ENCODE results near the gene ELMOD3. TPM values are rescaled to one million over a fixed set of nuclear protein-coding genes. Genes with fewer than 3 reads are reported as not detected.

The ELMOD3 gene
- total and polyA plus RNA-seq, 2 of the 8 experiments (the other 6 are each of a cell fraction or from before 2014, with no cell fraction given), result 8.5 to 10.2 TPM

- TF ChIP-seq RAD21 (IDR thresholded peaks at IDR 0.05 in 1 of 2, conservative IDR thresholded peaks at IDR 0.05 in 1 of 2; ENCODE audit: low read depth in 2 of 2, low read length in 2 of 2) (peak; percentile 24 to 47; a peak in 3 of 4 replicates), POLR2A (IDR thresholded peaks at IDR 0.05; ENCODE audit: control extremely low read depth in 1 of 2, low read depth in 2 of 2, low read length in 2 of 2) (no peak), NRF1 (IDR thresholded peaks at IDR 0.05; ENCODE audit: low read depth, low read length) (no peak), CHD7 (IDR thresholded peaks at IDR 0.05; ENCODE audit: insufficient replicate concordance, low read length) (no peak), CBX5 (IDR thresholded peaks at IDR 0.05; ENCODE audit: low read depth, low read length) (no peak), EGR1 (IDR thresholded peaks at IDR 0.05; ENCODE audit: borderline replicate concordance, low read depth, low read length) (no peak), TBP (IDR thresholded peaks at IDR 0.05; ENCODE audit: low read depth, low read length) (no peak), NANOG (IDR thresholded peaks at IDR 0.05; ENCODE audit: insufficient read depth, low read depth, low read length, poor library complexity, severe bottlenecking) (no peak), GABPA (IDR thresholded peaks at IDR 0.05; ENCODE audit: borderline replicate concordance, insufficient read depth, low read length) (peak; percentile 38; the same call in 1 of the 2 replicates)
Measured at GRCh38 chr2:85435981-85436835, 81.6 kb downstream of the ELMOD3 start (continued).

Data from H1 (cell line).